Smooth muscle cell (in vitro differentiated cells): ENCODE results near the gene CDC42EP2. TPM values are rescaled to one million over a fixed set of nuclear protein-coding genes. Genes with fewer than 3 reads are reported as not detected.

Experiments used
- polyA plus RNA-seq: library from polyadenylated mRNA; unstranded; fragments of >200 nt; fragmentation: Nextera tagmentation; extraction: Ambion mirVana; gene quantifications from 2 replicates; pipeline ENCODE4 v1.2.1, GENCODE V29; 2016
- total RNA-seq: library from RNA; depleted of rRNA; stranded (reverse); fragments of >200 nt; gene quantifications from 2 replicates; pipeline ENCODE4 v1.2.3, GENCODE V29; 2014

The CDC42EP2 gene
- total and polyA plus RNA-seq, 2 experiments from 2014 or later, result 4.0 to 7.8 TPM

Other genes with a start within 250 kb of the CDC42EP2 start
- 8.0 and 8.3 TPM in 2 replicates for gene CDCA5, start 230.8 kb upstream of the CDC42EP2 start, total RNA-seq
- 8.5 and 11.2 TPM in 2 replicates for gene CDCA5, start 230.8 kb upstream of the CDC42EP2 start, polyA plus RNA-seq
- gene ZFPL1, start 230.6 kb upstream of the CDC42EP2 start, total RNA-seq, result 49.1 and 91.0 TPM in 2 replicates
- 81.0 and 87.1 TPM in 2 replicates for gene ZFPL1, start 230.6 kb upstream of the CDC42EP2 start, polyA plus RNA-seq
- gene VPS51, start 218.7 kb upstream of the CDC42EP2 start, total RNA-seq, result 104 and 154 TPM in 2 replicates
- gene VPS51, start 218.7 kb upstream of the CDC42EP2 start, polyA plus RNA-seq, result 55.2 and 65.0 TPM in 2 replicates
- gene TM7SF2, start 203.0 kb upstream of the CDC42EP2 start, total RNA-seq, result 16.8 and 26.9 TPM in 2 replicates
- 17.4 and 43.1 TPM in 2 replicates for gene TM7SF2, start 203.0 kb upstream of the CDC42EP2 start, polyA plus RNA-seq
- 9.1 and 13.8 TPM in 2 replicates for gene ZNHIT2, start 197.2 kb upstream of the CDC42EP2 start, total RNA-seq
- 14.5 and 19.5 TPM in 2 replicates for gene ZNHIT2, start 197.2 kb upstream of the CDC42EP2 start, polyA plus RNA-seq
- gene FAU, start 192.7 kb upstream of the CDC42EP2 start, total RNA-seq, result 373 and 509 TPM in 2 replicates
- 537 and 578 TPM in 2 replicates for gene FAU, start 192.7 kb upstream of the CDC42EP2 start, polyA plus RNA-seq
- 28.2 and 43.0 TPM in 2 replicates for gene MRPL49, start 192.5 kb upstream of the CDC42EP2 start, total RNA-seq
- 53.2 and 55.4 TPM in 2 replicates for gene MRPL49, start 192.5 kb upstream of the CDC42EP2 start, polyA plus RNA-seq
- gene SYVN1, start 180.3 kb upstream of the CDC42EP2 start, total RNA-seq, result 39.9 and 52.0 TPM in 2 replicates
- 30.0 and 32.0 TPM in 2 replicates for gene SYVN1, start 180.3 kb upstream of the CDC42EP2 start, polyA plus RNA-seq
- gene SPDYC, start 144.6 kb upstream of the CDC42EP2 start, total RNA-seq, result not detected in 2 replicates
- not detected in 2 replicates for gene SPDYC, start 144.6 kb upstream of the CDC42EP2 start, polyA plus RNA-seq
- gene CAPN1, start 132.9 kb upstream of the CDC42EP2 start, total RNA-seq, result 93.0 and 126 TPM in 2 replicates
- 109 and 149 TPM in 2 replicates for gene CAPN1, start 132.9 kb upstream of the CDC42EP2 start, polyA plus RNA-seq
- 2.5 and 4.4 TPM in 2 replicates for gene POLA2, start 52.9 kb upstream of the CDC42EP2 start, total RNA-seq
- 8.4 and 9.2 TPM in 2 replicates for gene POLA2, start 52.9 kb upstream of the CDC42EP2 start, polyA plus RNA-seq
- 40.1 and 40.5 TPM in 2 replicates for gene DPF2, start 19.0 kb downstream of the CDC42EP2 start, total RNA-seq
- gene DPF2, start 19.0 kb downstream of the CDC42EP2 start, polyA plus RNA-seq, result 69.4 and 82.1 TPM in 2 replicates
- gene TIGD3, start 39.9 kb downstream of the CDC42EP2 start, total RNA-seq, result 0.49 TPM in 1 of 2 replicates, not detected in the other
- gene TIGD3, start 39.9 kb downstream of the CDC42EP2 start, polyA plus RNA-seq, result not detected in 2 replicates
- gene SLC25A45, start 67.8 kb downstream of the CDC42EP2 start, total RNA-seq, result 0.81 and 2.2 TPM in 2 replicates
- gene SLC25A45, start 67.8 kb downstream of the CDC42EP2 start, polyA plus RNA-seq, result 3.4 and 7.7 TPM in 2 replicates
- 16.7 and 19.1 TPM in 2 replicates for gene FRMD8, start 71.8 kb downstream of the CDC42EP2 start, total RNA-seq
- gene FRMD8, start 71.8 kb downstream of the CDC42EP2 start, polyA plus RNA-seq, result 37.8 and 40.8 TPM in 2 replicates
- 142 and 155 TPM in 2 replicates for gene NEAT1, start 107.9 kb downstream of the CDC42EP2 start, total RNA-seq
- gene NEAT1, start 107.9 kb downstream of the CDC42EP2 start, polyA plus RNA-seq, result 14.9 and 84.6 TPM in 2 replicates
- 7,019 and 7,386 TPM in 2 replicates for gene MALAT1, start 184.2 kb downstream of the CDC42EP2 start, total RNA-seq
- gene MALAT1, start 184.2 kb downstream of the CDC42EP2 start, polyA plus RNA-seq, result 6,158 and 16,096 TPM in 2 replicates
- gene SCYL1, start 210.2 kb downstream of the CDC42EP2 start, total RNA-seq, result 66.6 and 90.8 TPM in 2 replicates
- 108 and 123 TPM in 2 replicates for gene SCYL1, start 210.2 kb downstream of the CDC42EP2 start, polyA plus RNA-seq
- 33.6 TPM in 2 replicates for gene LTBP3, start 243.5 kb downstream of the CDC42EP2 start, total RNA-seq
- 46.4 and 53.9 TPM in 2 replicates for gene LTBP3, start 243.5 kb downstream of the CDC42EP2 start, polyA plus RNA-seq